Parathyroid adenoma (tissue), 2 donors: ENCODE measurements around the gene KRTAP12-1.

Experiments used
- H2AFZ ChIP-seq: fragments of 300-600 bp; sonication (generic); one replicate; pipeline ENCODE4 v1.7.0; 2017; ENCODE audit warnings: antibody characterized with exemption, mild to moderate bottlenecking
- H3K27ac ChIP-seq: fragments of 300-600 bp; sonication (generic); one replicate; pipeline ENCODE4 v1.7.0; 2017
- H3K27me3 ChIP-seq: fragments of 300-600 bp; sonication (generic); one replicate; pipeline ENCODE4 v1.7.0; 2017; ENCODE audit warnings: low read length; ENCODE audit not compliant: control insufficient read depth, insufficient read depth
- H3K36me3 ChIP-seq: fragments of 300-600 bp; sonication (generic); one replicate; pipeline ENCODE4 v1.7.0; 2017; ENCODE audit warnings: low read length; ENCODE audit not compliant: control insufficient read depth, insufficient read depth
- H3K4me1 ChIP-seq: fragments of 300-600 bp; sonication (generic); one replicate; pipeline ENCODE4 v1.7.0; 2017; ENCODE audit warnings: control low read depth
- H3K4me2 ChIP-seq: fragments of 300-600 bp; sonication (generic); one replicate; pipeline ENCODE4 v1.7.0; 2017; ENCODE audit warnings: low read length
- H3K4me3 ChIP-seq: fragments of 300-600 bp; sonication (generic); one replicate; pipeline ENCODE4 v1.7.0; 2017; ENCODE audit warnings: low read depth, low read length
- H3K79me2 ChIP-seq: fragments of 300-600 bp; sonication (generic); one replicate; pipeline ENCODE4 v1.7.0; 2017; ENCODE audit warnings: control low read depth
- H3K9ac ChIP-seq: fragments of 300-600 bp; sonication (generic); one replicate; pipeline ENCODE4 v1.7.0; 2017; ENCODE audit warnings: mild to moderate bottlenecking
- H3K9me3 ChIP-seq: fragments of 300-600 bp; sonication (generic); one replicate; pipeline ENCODE4 v1.7.0; 2017; ENCODE audit warnings: low read length; ENCODE audit not compliant: control insufficient read depth
- CTCF ChIP-seq: fragments of 300-600 bp; sonication (generic); IDR thresholded peaks from one replicate; pipeline ENCODE4 v1.7.0; 2017; ENCODE audit warnings: antibody characterized with exemption, mild to moderate bottlenecking
- donor health status: primary hyperparathyroidism.

The KRTAP12-1 gene

GRCh38 chr21:44702111-44702972, 20.4 kb upstream of the KRTAP12-1 start:
- Histone ChIP-seq H3K27ac (no peak overlapping the region), H3K4me1 (no peaks in the 10 kb centered on the region), H3K36me3 (no peaks in the 10 kb centered on the region), H3K4me2 (no peak overlapping the region), H3K4me3 (no peak overlapping the region), H3K79me2 (no peaks in the 10 kb centered on the region), H2AFZ (no peak overlapping the region), H3K27me3 (no peaks in the 10 kb centered on the region), H3K9me3 (no peaks in the 10 kb centered on the region), H3K9ac (no peak overlapping the region)
- TF ChIP-seq CTCF = no peak

- TF ChIP-seq CTCF = no peak
- no peak overlapping the region for H2AFZ ChIP-seq
- H3K4me2 ChIP-seq = no peak overlapping the region
- no peak overlapping the region for H3K27ac ChIP-seq
- no peak overlapping the region for H3K4me3 ChIP-seq
- no peaks in the 10 kb centered on the region for H3K4me1 ChIP-seq
- H3K36me3 ChIP-seq = no peaks in the 10 kb centered on the region
- H3K79me2 ChIP-seq = no peaks in the 10 kb centered on the region
- H3K27me3 ChIP-seq = no peaks in the 10 kb centered on the region
- H3K9ac ChIP-seq = no peak overlapping the region
- H3K9me3 ChIP-seq = no peaks in the 10 kb centered on the region
Observed at GRCh38 chr21:44701541-44701940, 19.6 kb upstream of the KRTAP12-1 start.

- Histone ChIP-seq H3K79me2 (no peaks in the 10 kb centered on the region), H3K9me3 (no peaks in the 10 kb centered on the region), H3K27ac (no peak overlapping the region), H3K4me1 (no peaks in the 10 kb centered on the region), H3K4me2 (no peak overlapping the region), H3K36me3 (no peaks in the 10 kb centered on the region), H3K4me3 (no peak overlapping the region), H3K9ac (no peak overlapping the region), H3K27me3 (no peaks in the 10 kb centered on the region), H2AFZ (no peak overlapping the region)
- no peak for TF ChIP-seq CTCF
Observed at GRCh38 chr21:44701023-44701400, 19.0 kb upstream of the KRTAP12-1 start.

DNA sequence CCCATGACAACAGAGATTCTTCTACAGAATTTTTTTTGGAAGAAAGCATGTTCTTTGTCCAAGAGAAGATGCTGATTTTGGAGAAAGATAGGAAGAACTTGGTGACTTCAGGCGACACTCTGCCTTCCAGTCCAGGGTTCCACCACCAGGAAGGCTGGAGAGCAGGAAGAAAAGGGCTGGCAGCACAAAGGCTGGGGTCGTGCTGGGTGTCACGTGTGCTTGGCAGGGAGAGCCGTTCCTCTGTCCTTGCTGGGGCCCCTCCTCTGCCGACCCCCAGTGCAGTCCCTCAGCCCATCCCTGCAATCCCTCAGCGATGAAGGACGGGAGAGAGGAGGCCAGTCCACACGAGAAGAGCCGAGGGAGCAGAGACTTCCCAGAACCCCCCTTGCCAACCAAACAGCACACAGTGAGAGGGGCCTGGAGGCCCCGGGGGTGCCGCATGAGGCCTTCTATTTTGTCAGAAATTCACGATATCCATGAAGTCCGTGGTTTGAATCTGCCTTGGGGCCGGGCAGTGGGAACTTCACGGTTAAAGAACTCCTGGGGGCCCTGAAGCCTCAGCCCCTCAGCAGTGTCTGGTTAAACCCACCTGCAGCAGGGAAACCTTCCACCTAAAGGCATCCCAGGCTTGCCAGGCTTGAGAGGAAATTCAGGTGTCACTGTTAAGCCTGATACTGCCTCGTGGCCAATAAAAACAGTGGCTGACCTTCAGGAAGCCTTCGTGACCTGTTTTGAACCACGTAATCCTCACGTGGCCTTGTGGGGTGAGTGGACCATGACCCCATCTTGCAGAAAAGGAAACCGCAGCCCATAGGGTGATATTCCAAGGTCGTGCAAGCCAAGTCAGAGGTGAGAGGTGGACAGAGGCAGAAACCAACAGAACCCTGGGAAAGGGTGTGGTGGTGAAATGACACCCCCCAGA, 18.4 kb upstream of the KRTAP12-1 start:
- H3K4me1 ChIP-seq = no peaks in the 10 kb centered on the region
- H3K79me2 ChIP-seq = no peaks in the 10 kb centered on the region
- H3K27ac ChIP-seq = no peak overlapping the region
- H3K9ac ChIP-seq = no peak overlapping the region
- H3K4me2 ChIP-seq = no peak overlapping the region
- no peaks in the 10 kb centered on the region for H3K36me3 ChIP-seq
- H3K9me3 ChIP-seq = no peaks in the 10 kb centered on the region
- TF ChIP-seq CTCF = no peak
- H3K27me3 ChIP-seq = no peaks in the 10 kb centered on the region
- H2AFZ ChIP-seq = no peak overlapping the region
- H3K4me3 ChIP-seq = no peak overlapping the region
